SU-DHL-6 (cell line): ENCODE measurements around the gene ITPR1.

Source experiments
- H2AFZ ChIP-seq: fragments of 200-600 bp; sonication (generic); 2 replicates; pipeline ENCODE4 v1.6.1; 2014; ENCODE audit warnings: low read depth, mild to moderate bottlenecking, moderate library complexity, mixed read lengths, antibody characterized with exemption, low read length; ENCODE audit not compliant: severe bottlenecking
- H3F3A ChIP-seq: fragments of 200-600 bp; shearing (Covaris generic); 2 replicates; pipeline ENCODE4 v1.6.0; 2016; ENCODE audit warnings: antibody characterized with exemption, mild to moderate bottlenecking; ENCODE audit not compliant: insufficient read depth
- H3K27ac ChIP-seq: fragments of 200-600 bp; sonication (generic); 2 replicates; pipeline ENCODE4 v1.5.1; 2016; ENCODE audit warnings: low read depth, mild to moderate bottlenecking, low read length, moderate library complexity, mixed read lengths
- H3K27me3 ChIP-seq: fragments of 200-600 bp; sonication (generic), shearing (Covaris generic); 2 replicates; pipeline ENCODE4 v1.6.0; 2014; ENCODE audit warnings: mild to moderate bottlenecking, low read length
- H3K36me3 ChIP-seq: fragments of 200-600 bp; sonication (generic); 2 replicates; pipeline ENCODE4 v1.6.1; 2014; ENCODE audit warnings: mild to moderate bottlenecking, low read length, mixed read lengths
- H3K4me2 ChIP-seq: fragments of 300-600, 200-600 bp; shearing (Covaris generic), sonication (generic); 2 replicates; pipeline ENCODE4 v1.6.0; 2014; ENCODE audit warnings: low read length, low read depth, mild to moderate bottlenecking; ENCODE audit not compliant: poor library complexity, severe bottlenecking
- H3K4me3 ChIP-seq: fragments of 200-600 bp; sonication (generic); 2 replicates; pipeline ENCODE4 v1.5.1; 2014; ENCODE audit warnings: antibody characterized with exemption, low read length, mild to moderate bottlenecking, mixed read lengths; ENCODE audit not compliant: insufficient read depth, poor library complexity, severe bottlenecking
- H3K79me2 ChIP-seq: fragments of 200-600 bp; sonication (generic); 2 replicates; pipeline ENCODE4 v1.6.1; 2014; ENCODE audit warnings: mild to moderate bottlenecking, low read length, moderate library complexity; ENCODE audit not compliant: insufficient read depth
- H3K9ac ChIP-seq: fragments of 200-600 bp; sonication (generic); 2 replicates; pipeline ENCODE4 v1.7.0; 2014; ENCODE audit warnings: mild to moderate bottlenecking, low read length
- H3K9me2 ChIP-seq: fragments of 200-600 bp; sonication (generic); replicated peaks from 2 replicates; pipeline ENCODE4 v1.6.1; 2014; ENCODE audit warnings: low read length; ENCODE audit not compliant: insufficient read depth
- H3K9me3 ChIP-seq: fragments of 200-600 bp; sonication (generic); 2 replicates; pipeline ENCODE4 v1.6.1; 2014; ENCODE audit warnings: low read length, mixed read lengths; ENCODE audit not compliant: insufficient read depth
- H4K20me1 ChIP-seq: fragments of 200-600 bp; sonication (generic); 2 replicates; pipeline ENCODE4 v1.6.1; 2014; ENCODE audit warnings: low read depth, mild to moderate bottlenecking, antibody characterized with exemption, low read length, moderate library complexity, mixed read lengths
- CTCF ChIP-seq: fragments of 200-600 bp; sonication (generic); IDR thresholded peaks from one replicate; pipeline ENCODE4 v1.5.1; 2017; ENCODE audit warnings: antibody characterized with exemption, mild to moderate bottlenecking, low read length, moderate library complexity; ENCODE audit not compliant: insufficient read depth, poor library complexity, severe bottlenecking
- EZH2phosphoT487 ChIP-seq: fragments of 200-600 bp; sonication (generic), shearing (Covaris generic); conservative IDR thresholded peaks from 2 replicates; pipeline ENCODE4 v1.6.1; 2018; ENCODE audit warnings: mild to moderate bottlenecking, antibody characterized with exemption, low read length, moderate library complexity, mixed read lengths

The ITPR1 gene

GRCh38 chr3:4734454-4734853 lies 241.3 kb downstream of the ITPR1 start:
- H3K9me2 ChIP-seq = no peaks in the 10 kb centered on the region
- no peak for TF ChIP-seq EZH2phosphoT487
- TF ChIP-seq CTCF = no peak
- H3K27ac ChIP-seq = no peak overlapping the region
- H3K4me3 ChIP-seq = no peak overlapping the region
- H3K9me3 ChIP-seq = no peaks in the 10 kb centered on the region
- no peak overlapping the region for H3K4me2 ChIP-seq
- no peak overlapping the region for H3K9ac ChIP-seq
- H3K27me3 ChIP-seq = no peaks in the 10 kb centered on the region
- no peaks in the 10 kb centered on the region for H3F3A ChIP-seq
- H2AFZ ChIP-seq = no peak overlapping the region
- H4K20me1 ChIP-seq = no peaks in the 10 kb centered on the region
- H3K79me2 ChIP-seq = no peaks in the 10 kb centered on the region
- H3K36me3 ChIP-seq = no peaks in the 10 kb centered on the region

- Histone ChIP-seq H4K20me1 (no peaks in the 10 kb centered on the region), H3K27ac (no peak overlapping the region), H3K9me3 (no peaks in the 10 kb centered on the region), H2AFZ (no peak overlapping the region), H3K36me3 (no peaks in the 10 kb centered on the region), H3K79me2 (no peaks in the 10 kb centered on the region), H3K4me3 (no peak overlapping the region), H3K9me2 (no peaks in the 10 kb centered on the region), H3K9ac (no peak overlapping the region), H3K4me2 (no peak overlapping the region), H3K27me3 (no peaks in the 10 kb centered on the region), H3F3A (no peaks in the 10 kb centered on the region)
- TF ChIP-seq CTCF (no peak), EZH2phosphoT487 (no peak)
These were observed 242.1 kb downstream of the ITPR1 start for GRCh38 chr3:4735243-4735642.

GRCh38 chr3:4736284-4736861 lies 243.2 kb downstream of the ITPR1 start:
- Histone ChIP-seq H3K4me2 (no peak overlapping the region), H3K27ac (no peak overlapping the region), H3K9me3 (no peaks in the 10 kb centered on the region), H3K79me2 (no peaks in the 10 kb centered on the region), H3K27me3 (no peaks in the 10 kb centered on the region), H3K4me3 (no peak overlapping the region), H3F3A (no peaks in the 10 kb centered on the region), H2AFZ (no peak overlapping the region), H4K20me1 (no peaks in the 10 kb centered on the region), H3K9me2 (no peaks in the 10 kb centered on the region), H3K36me3 (no peaks in the 10 kb centered on the region), H3K9ac (no peak overlapping the region)
- TF ChIP-seq EZH2phosphoT487 = no peak
- TF ChIP-seq CTCF = no peak
